GM18867 (cell line): Measurements from ENCODE around the gene CP.
A peak's percentile ranks its signal among the peaks of the same experiment; 100 is the strongest.
"Not testable (repeated sequence)": the region's sequence is repeated elsewhere in the genome, so short reads cannot be mapped to it uniquely, and the experiment has no call there.

Experiments used
- ATAC-seq: cut with Tn5 transposase; IDR thresholded peaks from one replicate; pipeline ENCODE4 v1.9.1; 2021; ENCODE audit warnings: mild to moderate bottlenecking, moderate library complexity; ENCODE audit not compliant: unreplicated experiment

The CP gene

DNA sequence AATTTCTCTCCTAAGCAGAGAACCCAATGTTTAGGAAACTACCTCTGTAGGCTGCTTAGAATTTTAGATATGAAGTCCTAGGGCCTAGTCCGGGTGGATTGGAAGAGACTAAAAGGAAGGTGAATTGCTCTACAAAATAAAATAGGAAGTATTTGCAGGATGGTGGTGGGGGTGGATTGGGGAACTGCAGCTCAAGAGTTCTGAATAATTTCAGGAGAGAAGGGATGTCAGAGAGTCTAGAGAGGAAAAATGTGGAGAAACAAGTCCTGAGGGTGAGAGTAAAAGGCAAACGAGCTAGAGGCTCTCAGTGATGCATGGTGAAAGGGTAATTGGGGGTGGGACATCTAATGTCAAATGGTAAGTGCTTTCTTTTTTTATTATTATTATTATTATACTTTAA, 10.2 kb upstream of the CP start:
- ATAC-seq: no peak

DNA sequence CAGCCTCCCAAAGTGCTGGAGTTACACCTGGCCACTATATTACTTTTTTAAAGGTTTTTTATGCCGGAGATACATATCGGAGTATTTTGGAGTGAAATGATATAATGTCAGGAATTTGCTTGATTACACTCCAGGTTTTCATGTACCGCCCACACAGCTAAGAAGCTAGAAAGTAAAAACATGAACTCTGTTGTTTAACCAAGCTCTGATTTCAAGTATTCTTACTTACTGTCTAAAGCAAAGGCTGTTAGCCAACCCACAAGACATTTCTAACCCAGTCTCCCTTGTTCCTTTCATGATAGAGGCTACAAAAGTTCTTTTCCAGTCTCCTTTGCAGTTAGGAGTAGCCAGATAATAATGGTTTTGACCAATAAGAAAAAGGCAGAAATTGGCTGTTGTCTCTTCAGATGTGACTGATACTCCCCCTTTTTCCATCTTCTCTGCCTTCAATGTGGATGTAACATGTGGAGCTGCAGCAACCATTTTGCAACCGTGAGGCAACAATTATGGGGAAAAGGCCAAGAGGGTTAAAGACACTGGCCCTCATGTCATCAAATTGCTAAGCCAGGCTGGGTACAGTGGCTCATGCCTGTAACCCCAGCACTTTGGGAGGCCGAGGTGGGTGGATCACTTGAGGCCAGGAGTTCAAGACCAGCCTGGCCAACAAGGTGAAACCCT, 6.1 kb upstream of the CP start:
- no peak for ATAC-seq

DNA sequence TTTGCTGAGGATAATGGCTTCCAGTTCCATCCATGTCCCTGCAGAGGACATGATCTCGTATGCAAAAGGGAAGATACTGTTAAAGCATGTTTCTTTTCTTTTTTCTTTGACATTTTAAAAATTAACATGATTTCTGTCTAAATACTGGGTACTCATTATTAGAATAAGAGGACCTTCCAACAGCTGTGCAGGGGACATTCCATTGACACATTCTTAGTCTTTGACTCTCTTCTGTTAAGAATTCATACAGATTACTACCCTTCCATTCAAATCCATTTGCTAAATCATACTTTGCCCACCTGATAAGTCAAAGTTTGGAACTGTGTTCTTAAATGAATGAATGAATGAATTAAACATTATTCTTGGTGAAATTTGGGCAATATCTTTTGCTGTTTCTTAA, 5.1 kb upstream of the CP start:
- ATAC-seq: no peak

DNA sequence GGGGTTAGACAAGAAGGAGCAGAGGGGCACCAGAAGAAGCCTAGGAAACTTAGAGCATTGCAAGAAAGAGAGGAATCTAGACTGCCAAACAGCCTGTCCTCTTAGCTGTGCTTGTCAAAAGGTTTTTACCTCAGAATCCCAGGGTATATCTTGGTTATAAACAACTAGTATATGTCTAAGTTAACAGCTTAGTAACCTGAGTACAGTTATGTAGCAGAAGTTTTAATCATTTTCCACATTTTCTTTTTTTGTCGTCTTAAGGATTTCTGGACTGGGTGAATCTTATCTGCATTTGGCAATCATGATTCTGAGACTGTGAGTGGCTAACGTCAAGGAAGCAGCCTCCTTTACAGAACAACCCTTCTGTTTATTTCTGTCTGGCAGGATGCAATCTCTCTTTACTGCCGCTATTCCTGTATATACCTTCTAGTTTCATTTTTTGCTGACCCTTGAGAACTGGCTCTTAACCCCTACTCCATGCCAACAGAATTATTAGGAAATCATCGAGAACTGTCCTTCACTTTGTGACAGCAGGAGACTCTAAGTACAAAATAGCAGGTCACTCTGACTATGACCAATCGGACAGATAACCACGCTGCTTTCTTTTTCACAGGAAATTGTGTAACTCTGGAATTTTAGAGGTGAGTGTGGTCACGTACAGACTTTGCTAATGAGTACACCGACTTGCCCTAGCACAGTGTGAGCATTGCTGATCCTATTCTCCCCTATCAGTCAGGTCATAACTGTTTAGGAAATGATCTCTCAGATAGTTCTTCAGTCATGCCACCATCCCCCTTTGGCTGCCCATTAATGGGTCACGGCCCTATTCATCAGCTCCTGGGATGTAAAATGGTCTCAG, 3.3 kb upstream of the CP start:
- ATAC-seq: peak; percentile 97

DNA sequence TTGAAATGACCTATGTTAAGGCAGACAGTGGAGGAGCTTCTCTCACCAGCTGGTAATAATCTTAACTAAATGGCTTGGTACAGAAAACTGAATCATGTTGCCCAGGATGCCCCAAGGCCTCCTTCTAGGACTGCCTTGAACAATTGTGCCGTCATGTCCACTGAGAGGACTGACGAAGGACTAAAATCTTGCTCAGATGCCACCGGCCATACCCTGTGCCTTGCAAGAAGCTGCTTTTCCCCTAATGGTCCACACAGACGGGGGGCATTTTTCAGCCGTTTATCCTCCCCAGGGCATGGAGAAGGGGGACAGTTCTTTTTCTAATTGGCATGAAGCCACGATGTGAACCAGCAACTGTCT, 1.8 kb upstream of the CP start:
- no peak for ATAC-seq

DNA sequence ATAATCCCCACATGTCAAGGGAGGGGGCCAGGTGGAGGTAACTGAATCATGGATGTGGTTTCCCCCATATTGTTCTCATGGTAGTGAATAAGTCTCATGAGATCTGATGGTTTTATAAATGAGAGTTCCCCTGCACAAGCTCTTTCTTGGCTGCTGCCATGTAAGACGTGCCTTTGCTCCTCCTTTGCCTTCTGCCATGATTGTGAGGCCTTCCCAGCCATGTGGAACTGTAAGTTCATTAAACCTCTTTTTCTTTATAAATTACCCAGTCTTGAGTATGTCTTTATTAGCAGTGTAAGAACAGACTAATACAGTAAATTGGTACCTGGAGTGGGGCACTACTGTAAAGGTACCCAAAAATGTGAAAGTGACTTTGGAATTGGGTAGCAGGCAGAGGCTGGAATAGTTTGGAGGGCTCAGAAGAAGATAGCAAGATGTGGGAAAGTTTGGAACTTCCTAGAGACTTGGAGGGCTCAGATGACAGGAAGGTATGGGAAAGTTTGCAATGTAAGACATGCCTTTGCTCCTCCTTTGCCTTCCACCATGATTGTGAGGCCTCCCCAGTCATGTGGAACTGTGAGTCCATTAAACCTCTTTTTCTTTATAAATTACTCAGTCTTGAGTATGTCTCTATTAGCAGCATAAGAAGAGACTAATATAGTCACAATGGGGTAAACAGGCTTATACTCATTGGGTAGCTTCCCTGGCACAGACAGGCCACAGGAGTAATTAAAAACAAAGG, 2.1 kb downstream of the CP start:
- not testable (repeated sequence) for ATAC-seq

DNA sequence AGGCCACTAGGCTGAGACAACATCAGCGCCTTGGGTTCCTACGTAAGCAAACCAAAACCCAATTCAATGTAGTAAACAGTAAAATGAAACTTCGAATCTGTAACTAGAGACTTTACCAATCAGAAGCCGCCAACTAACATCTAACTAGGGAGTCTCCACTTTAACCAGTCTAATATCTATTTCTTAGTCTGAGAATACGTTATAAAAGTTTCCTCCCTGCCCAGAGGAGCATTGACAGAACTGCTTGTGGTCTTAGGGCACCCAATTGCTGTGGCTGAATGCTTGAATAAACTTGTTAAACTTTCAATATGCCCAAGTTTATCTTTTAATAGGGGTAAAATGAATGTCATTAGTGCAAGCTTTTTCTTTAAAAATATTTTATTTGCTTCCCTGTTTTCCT, 4.3 kb downstream of the CP start:
- no peak for ATAC-seq

DNA sequence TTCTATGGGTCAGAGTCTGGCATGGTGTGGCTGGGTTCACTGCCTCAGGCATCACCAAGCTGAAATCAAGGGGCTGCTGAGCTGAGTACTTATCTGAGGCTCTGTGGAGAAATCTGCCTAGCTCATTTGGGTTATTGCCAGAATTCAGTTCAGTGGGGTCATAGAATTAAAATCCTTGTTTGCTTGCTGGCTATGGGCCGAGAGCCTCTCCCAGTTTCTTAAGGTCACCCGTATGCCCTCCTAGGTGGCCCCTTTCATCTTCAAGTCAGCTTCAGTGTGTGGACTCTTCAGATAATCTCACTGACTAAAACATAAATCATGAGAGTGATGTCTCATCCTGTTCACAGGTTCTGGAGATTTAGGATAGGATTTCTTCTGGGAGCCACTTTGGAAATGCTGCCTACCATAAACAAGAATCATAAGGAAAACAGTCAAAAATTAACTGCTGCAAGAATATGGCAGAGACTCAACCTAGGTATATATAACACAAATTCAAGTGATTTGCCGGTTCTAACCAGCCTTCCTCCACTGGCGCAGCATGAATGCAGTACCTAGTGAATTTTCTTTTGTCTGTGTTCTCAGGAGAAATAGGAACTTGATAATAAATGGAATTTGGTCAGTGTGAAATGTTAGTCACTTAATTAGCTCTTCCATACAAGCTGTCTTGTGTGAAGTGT, 5.3 kb downstream of the CP start:
- no peak for ATAC-seq

DNA sequence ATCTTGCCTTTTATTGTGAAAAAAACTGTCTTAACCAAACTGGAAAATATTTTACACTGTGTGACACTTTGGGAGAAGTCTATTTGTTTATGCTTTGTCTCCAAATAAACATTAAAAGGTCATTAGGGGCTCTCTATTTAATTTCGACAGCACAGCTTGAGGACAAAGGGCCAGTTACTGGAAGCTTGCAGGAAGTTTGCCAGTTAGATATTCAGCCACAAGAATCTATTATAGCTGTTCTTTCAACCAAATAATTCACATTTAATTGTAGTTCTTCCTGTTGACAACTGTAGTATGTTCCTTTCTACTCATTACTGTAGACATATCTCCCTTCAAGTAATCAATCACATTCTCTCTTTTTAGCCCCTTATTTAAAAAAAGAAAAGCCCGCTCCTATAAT, 6.1 kb downstream of the CP start:
- ATAC-seq: no peak

DNA sequence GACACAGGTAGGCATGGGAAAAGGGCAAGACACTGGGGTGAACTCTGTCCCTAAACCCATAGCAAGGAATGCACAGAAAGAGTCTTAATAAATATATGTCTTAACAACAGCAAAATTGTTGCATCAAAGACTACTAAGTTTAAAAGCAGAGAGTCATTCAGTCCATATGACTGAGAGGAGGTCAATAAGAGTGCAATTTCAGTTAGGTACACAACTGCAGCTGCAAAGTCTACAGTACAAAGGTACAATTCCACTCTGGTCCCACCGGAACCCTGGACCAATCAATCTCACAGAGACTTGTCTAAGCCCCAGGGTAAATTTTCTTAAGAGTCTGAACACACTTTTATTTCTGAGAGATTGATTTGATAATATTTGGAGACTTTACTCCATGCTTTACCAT, 6.9 kb downstream of the CP start:
- no peak for ATAC-seq

DNA sequence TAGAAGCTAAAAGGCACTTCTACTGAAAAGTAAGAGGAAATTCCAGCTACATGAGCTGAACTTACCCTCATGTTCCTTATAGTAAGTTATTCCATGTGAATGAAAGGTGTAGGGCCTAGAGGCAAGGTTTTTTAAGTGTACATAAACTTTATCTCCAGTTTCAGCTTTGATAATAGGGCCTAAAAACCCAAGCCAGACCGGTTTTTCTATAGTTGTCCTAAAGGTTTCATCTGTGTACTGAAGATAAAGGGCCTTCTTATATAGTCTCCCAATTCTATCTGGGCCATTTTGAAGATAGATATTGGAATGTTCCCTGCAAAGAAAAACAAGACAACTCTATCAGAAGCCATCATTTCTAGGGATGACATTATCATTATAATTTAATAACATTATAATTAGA, 9.2 kb downstream of the CP start:
- no peak for ATAC-seq

DNA sequence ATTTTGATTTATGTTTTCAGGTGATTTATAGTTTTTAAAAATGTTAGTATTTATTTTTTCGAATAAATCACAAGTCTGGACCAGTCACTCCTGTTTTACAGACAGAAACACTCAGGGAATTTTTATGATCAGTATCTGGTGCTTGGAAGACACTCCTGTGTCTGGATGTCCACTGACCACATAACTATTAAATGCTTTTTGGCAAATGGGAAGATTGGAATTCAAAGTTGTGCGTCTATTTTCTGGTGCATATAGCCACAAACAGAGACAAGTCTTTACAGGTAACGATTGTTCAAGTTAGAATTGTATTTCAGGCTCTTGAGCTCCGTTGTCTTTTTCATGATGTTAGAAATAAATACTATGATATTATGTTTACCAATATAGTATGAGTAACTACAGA, 12.2 kb downstream of the CP start:
- ATAC-seq: no peak

DNA sequence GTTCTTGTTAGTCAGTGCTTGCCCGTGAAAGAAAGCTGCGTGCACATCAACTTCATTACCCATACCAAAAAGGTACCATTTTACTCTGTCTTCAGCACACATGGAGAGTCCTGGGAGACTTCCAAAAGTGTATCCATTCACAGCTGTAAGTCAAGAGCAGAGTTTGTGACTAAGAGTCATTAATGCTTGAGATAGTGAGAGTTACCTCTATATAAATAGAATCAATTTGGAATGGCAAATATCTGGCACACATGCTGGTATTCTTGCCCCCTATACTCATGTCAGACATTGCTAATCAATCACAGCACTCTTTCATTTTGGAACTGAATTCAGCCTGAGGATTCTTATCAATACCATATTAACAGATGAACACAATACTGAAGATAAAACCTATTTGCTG, 14.2 kb downstream of the CP start:
- no peak for ATAC-seq

DNA sequence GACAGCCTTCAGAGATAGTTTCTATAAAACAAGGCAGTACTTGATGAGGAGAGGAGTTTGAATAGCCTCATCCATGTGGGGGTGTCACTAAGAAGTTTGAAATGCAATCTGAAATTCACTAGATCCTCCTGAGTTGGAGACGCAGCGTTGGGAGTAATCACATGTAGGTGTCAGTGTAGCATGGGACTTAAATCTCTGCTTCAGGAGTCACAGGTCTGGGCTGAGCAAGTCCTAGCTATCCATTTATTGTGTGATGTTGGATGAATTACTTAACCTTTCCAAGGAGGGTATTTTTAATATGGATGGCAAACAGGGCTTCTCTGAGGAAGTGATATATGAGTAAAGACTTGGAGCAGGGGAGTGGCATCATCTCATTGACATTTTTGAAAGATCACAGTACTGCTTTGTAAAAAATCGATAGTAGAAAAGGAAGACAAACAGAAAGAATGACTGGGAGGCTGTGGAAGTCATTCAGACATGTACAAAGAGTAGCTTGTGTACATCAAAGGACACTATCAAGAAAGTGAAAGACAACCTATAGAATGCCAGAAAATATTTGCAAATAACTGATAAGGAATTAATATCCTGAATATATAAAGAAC, 17.1 kb downstream of the CP start:
- no peak for ATAC-seq

DNA sequence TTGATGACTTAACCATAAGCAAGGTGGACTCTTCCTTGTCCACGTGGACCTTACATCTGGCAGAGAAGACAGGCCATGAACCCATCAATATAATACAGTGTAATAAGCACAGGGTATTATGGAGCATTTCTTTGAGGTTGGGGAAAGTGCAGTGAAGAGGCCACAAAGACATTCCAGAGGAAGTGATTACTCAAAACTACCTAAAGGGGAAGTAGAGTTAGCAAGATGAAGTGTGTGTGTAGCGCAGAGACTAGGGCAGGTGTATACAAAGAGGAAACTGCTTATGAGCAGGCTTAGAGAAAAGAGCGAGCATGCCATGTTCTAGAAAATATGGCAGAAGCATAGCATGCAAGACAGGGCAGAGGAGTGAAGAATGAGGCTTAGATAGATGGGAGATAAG, 17.9 kb downstream of the CP start:
- peak; percentile 97 for ATAC-seq

DNA sequence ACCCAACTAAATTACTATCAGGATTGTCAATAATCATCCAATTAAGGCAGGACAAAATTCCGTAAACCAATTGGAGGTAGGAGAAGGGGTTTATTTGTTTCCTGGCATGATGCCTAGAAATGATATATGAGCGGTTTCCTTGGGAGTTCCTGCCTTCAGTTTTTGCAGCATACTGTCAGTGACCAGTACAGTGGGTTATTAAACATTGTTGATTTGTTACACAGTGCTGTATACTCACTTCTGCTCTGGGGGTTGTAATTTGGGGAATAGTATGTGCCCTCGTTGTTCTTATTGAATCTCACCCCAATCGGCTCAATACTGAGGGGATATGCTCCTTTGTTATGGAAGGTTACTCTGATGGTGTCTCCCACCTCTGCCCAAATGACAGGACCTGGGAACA, 22.2 kb downstream of the CP start:
- ATAC-seq: no peak

DNA sequence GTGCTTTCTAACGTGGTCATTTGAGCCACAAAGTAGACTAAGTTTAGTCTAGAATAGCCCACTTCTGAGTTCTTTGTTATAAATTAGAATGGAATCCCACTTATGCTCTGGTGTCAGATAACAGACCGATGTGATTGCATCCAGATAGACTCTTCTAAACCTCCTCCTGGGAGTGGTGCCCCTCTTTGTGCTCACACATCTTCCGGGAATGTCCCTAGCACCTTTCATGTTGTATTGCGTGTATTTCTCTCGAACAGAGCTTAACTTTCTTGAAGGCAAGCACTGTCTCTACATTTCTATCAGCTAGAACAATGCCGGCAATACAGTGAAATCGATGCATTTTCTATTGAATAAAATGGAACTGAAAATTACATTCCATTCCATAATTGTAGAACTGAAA, 23.0 kb downstream of the CP start:
- no peak for ATAC-seq

DNA sequence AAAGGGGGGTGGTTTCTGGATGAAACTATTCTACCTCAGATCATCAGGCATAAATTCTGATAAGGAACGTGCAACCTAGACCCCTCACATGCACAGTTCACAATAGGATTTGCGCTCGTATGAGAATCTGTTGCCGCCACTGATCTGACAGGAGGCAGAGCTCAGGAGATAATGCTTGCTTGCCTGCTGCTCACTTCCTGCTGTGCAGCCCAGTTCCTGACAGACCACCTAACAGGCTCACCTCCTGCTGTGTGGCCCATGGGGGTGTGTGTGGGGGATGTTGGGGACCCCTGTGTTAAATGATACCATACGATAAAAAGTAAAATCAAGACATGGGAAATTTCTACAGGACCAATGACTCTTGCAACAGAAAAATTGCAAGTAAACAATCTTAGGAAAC, 24.0 kb downstream of the CP start:
- ATAC-seq: no peak

DNA sequence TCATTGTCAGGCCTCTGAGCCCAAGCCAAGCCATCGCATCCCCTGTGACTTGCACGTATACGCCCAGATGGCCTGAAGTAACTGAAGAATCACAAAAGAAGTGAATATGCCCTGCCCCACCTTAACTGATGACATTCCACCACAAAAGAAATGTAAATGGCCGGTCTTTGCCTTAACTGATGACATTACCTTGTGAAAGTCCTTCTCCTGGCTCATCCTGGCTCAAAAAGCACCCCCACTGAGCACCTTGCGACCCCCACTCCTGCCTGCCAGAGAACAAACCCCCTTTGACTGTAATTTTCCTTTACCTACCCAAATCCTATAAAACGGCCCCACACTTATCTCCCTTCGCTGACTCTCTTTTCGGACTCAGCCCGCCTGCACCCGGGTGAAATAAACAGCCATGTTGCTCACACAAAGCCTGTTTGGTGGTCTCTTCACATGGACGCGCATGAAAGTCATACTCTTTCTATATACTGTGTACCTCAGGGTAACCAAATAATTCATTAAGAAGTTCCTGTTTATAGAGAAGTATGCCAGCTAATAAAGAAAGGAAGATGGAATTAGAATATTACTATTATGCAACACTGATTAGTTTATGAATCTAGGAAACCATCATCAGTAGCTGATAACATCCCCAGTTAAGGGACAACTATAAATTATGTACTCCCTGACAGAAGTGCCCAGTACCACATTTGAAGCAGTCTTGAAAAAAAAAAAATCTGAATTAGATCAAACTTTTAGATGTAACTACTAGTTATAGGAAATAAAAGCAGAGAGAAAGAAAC, 24.6 kb downstream of the CP start:
- not testable (repeated sequence) for ATAC-seq

DNA sequence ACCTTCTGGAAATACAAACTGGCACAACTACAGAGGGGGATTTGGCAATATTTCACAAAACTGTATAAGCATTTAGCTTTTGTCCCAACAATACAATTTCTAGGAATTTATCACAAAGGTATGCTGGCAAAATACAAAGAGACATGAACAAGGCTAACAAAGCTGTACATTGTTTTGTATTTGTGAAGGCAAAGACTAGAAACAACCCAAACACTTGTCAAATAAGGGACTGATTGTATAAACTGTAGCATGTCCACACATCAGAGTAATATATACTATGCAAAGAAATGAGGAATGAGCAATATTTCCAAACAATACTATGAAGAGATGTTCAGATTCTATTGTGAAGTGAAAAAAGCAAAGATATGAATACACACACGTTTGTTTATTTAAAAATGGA, 26.4 kb downstream of the CP start:
- ATAC-seq: no peak
